Measurements from ENCODE around the gene NLGN1.

DNA sequence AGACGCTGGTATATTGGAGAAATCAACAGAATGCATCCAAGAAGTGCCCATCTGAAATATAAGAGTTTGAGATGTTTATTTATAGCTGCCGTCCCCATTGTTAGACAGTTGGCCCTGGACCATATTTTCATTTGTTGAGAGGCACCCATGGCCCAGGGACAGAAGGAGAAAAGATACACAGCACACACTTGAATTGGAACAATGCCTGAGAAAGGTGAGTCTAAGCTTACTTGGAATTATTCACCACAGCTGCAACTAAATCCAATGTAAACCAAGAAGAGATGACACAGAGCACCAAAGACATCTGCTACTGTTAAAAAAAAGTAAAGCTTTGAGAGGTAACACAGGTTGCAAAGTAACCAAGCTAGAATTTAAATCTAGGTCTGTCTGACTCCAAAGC lies 936.1 kb downstream of the NLGN1 start:
- TF ChIP-seq, protein P1, sequence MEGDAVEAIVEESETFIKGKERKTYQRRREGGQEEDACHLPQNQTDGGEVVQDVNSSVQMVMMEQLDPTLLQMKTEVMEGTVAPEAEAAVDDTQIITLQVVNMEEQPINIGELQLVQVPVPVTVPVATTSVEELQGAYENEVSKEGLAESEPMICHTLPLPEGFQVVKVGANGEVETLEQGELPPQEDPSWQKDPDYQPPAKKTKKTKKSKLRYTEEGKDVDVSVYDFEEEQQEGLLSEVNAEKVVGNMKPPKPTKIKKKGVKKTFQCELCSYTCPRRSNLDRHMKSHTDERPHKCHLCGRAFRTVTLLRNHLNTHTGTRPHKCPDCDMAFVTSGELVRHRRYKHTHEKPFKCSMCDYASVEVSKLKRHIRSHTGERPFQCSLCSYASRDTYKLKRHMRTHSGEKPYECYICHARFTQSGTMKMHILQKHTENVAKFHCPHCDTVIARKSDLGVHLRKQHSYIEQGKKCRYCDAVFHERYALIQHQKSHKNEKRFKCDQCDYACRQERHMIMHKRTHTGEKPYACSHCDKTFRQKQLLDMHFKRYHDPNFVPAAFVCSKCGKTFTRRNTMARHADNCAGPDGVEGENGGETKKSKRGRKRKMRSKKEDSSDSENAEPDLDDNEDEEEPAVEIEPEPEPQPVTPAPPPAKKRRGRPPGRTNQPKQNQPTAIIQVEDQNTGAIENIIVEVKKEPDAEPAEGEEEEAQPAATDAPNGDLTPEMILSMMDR (IDR thresholded peaks at IDR 0.05): no peak
- TF ChIP-seq POLR2A (IDR thresholded peaks at IDR 0.05): no peak
- TF ChIP-seq POLR2AphosphoS5 (IDR thresholded peaks at IDR 0.05): no peak
